ENCODE results near the gene JPH4.

Gene JPH4

GRCh38 chr14:23522643-23523198 is 55.9 kb downstream of the JPH4 start:
- Mint-ChIP-seq H3K36me3 (no peaks in the 10 kb centered on the region), H3K4me3 (no peak overlapping the region), H3K27ac (no peak overlapping the region), H3K9me3 (no peaks in the 10 kb centered on the region), H3K4me1 (no peaks in the 10 kb centered on the region), H3K27me3 (no peaks in the 10 kb centered on the region)

GRCh38 chr14:23521785-23522640 is 56.6 kb downstream of the JPH4 start:
- Mint-ChIP-seq H3K27ac (no peak overlapping the region), H3K4me3 (no peak overlapping the region), H3K36me3 (no peaks in the 10 kb centered on the region), H3K27me3 (no peaks in the 10 kb centered on the region), H3K9me3 (no peaks in the 10 kb centered on the region), H3K4me1 (no peaks in the 10 kb centered on the region)

GRCh38 chr14:23520899-23521533 is 57.6 kb downstream of the JPH4 start:
- H3K4me1 Mint-ChIP-seq: no peaks in the 10 kb centered on the region
- no peaks in the 10 kb centered on the region for H3K9me3 Mint-ChIP-seq
- no peaks in the 10 kb centered on the region for H3K36me3 Mint-ChIP-seq
- no peaks in the 10 kb centered on the region for H3K27me3 Mint-ChIP-seq
- H3K4me3 Mint-ChIP-seq: no peak overlapping the region
- no peak overlapping the region for H3K27ac Mint-ChIP-seq

- Mint-ChIP-seq H3K9me3 (no peaks in the 10 kb centered on the region), H3K27ac (no peak overlapping the region), H3K27me3 (no peaks in the 10 kb centered on the region), H3K4me1 (no peaks in the 10 kb centered on the region), H3K36me3 (peaks cover under 1% of the 10 kb centered on the region), H3K4me3 (no peak overlapping the region)
These were observed 59.9 kb downstream of the JPH4 start for GRCh38 chr14:23518709-23519108.
